HG03095 (cell line): ENCODE data around the gene GNAI1.

Source experiments
- ATAC-seq: cut with Tn5 transposase; IDR thresholded peaks from one replicate; pipeline ENCODE4 v1.9.1; 2021; ENCODE audit warnings: moderate library complexity; ENCODE audit not compliant: unreplicated experiment

GNAI1 gene

DNA sequence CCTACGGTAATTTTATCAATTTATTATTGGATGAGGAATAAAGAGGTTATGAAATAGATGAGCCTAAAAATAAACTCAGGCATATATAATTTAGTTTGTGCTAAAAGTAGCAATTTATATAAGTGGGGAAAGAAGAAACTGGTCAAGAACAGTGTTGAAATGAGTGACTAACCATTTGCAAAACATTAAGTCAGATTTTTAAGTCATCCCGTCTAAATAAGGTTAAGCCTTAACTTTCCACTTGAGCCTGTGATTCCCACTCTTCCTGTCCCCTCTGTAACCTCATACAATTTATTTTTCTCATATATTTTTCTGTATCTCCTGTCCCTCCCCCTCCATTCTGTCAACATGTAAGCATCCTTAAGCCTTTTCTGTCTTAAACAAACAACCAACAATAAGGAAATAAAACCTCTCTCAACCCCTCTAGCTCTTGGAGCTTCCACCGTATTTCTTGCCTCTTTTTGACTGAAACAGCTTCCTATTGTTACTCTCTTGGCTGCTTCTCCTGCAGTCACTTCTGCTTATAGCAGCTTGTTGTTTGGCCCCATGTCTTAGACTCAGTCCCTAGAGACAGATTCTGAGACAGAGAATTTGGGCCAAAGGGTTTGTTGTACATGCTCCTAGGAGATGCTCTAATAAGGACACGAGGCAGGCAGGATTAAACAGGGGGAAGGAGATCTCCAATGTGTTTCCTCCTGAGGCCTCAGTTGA is 109.7 kb downstream of the GNAI1 start:
- no peak for ATAC-seq

DNA sequence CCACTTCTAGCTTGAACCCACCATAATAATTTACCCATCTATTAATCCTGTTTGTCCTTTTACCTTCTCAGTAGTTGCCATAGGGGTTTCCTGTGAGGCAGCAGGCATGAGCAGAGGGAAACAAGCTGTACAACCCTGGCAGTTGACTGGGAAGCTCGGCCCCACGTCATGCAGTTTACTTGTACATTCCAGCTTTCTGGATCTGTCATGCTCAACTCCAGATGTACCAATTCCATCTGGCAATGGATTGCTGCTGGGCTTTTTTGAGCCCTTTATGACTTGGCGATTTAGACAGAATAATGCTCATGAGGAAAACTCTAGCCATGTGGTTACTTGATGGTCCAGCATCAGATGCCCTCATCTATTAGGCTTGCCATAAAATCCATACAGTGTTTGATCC is 112.5 kb downstream of the GNAI1 start:
- ATAC-seq: no peak

DNA sequence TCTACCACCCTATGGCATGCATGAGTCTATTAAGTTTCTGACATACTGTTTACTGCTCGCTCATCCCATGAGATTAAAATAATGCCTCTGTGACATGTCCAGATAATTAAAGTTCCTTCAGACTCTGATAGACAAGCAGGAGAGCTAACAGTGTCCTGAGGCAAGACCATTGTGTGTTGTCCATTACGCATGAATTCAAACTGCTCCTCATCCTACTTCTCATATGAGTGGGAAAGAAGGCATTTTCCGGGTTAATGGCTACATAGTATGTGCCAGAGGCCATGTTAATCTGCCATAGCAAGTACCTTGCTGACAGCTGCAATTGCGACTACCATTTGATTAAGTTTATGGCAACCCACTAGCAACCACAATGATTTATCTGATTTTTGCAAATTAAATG is 113.3 kb downstream of the GNAI1 start:
- no peak for ATAC-seq

DNA sequence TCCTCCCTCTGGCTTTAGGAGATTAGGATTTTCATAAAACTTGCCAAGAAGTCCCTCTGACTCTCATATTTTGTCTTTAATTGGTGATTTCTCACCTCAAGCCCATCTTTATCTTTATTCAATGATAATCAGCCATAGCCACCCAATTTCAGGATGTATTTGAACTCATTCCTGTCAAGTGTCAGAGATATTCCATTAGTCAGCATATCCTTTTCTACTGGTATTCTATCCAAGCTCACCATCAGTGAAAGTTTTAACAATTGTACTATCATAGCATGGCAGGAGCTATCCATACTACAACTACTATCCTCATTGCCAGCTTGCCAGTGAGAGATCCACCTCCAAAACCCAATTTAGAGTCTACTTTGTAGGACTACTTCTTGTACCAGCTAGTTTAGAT is 114.6 kb downstream of the GNAI1 start:
- ATAC-seq: no peak

DNA sequence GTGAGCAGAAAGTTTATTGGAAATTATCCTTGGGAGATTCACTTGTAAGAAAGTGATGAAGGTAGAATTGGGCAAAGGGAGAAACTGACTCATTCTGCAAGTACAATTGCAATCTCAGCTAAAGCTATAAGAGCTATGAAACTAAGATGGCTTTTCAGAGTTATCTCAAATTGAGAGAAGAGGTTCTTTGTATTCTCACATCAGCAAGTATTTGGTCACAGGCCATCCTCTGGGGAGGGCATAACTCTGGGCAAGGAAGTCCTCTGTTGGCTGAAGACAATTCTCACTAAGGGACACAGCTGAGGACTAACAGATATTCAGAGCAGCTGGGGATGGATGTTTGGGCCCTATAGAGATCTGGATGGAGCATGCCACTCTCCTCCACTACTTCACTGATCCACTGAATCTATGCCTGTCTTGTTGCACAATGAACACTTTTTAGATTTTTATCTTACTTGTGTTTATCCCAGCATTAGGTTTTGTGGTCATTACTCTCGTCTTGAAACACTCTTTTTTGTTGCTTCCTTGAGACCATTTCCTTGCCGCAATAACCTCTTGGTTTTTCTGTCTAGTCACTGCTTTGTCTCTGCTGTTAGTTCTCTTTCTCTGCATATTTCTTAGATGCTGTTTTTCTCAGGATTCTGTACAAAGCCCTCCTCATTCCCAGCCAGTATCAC is 115.1 kb downstream of the GNAI1 start:
- ATAC-seq: no peak

DNA sequence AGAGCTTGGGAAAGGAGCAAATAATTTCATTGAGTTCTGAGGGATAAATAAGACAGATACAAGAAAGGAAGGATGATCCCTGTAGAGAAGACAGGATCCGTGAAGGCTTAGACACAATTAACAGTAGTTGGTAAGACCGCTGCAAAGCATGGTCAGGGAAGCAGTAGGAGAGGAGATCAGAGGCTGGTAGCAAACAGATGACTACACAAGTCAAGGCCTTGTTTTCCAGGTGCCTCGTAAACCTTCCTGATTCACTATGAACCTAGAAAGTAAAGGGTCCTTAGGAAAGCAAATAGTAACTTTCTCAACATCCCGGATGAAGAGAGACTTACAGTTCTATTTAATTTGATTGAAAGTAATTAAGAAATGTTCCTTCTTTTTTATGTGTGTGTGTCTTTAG is 118.6 kb downstream of the GNAI1 start:
- no peak for ATAC-seq

DNA sequence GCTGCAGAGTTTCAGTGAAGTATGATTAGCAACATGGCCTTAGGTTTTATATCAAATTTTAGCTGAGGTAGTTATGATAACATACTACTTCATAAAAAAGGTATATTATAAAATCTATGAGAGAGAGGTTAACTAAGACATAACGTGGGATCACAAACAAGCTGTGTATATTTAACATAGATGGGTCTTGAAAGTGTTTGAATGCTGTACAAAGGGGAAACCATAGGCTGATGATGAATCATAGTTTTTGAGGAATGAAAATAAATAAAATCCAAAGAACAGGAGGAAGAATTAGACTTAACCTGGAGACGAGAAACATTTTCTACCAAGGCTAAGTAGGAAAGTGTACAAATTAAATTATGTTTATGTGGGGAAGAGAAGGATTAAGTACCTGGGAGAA is 119.0 kb downstream of the GNAI1 start:
- ATAC-seq: no peak

DNA sequence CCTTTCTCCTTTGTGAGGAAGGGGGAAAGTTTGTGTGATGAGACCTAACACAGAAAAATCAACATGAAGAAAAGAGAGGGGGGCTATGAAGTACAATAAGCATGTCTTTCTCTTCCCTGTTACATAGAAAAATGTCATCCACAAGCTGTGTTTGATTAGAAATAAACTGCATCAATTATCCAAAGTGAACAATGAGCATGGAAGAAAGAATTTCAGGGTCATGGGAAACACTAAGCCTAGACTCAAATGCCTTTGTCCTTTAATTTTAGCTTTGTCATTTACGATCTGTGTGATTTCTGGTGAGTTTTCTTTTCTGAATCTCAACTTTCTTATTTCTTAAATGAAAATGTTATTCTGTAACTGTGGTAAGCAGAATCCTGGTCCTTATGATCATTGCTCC is 121.0 kb downstream of the GNAI1 start:
- ATAC-seq: no peak

DNA sequence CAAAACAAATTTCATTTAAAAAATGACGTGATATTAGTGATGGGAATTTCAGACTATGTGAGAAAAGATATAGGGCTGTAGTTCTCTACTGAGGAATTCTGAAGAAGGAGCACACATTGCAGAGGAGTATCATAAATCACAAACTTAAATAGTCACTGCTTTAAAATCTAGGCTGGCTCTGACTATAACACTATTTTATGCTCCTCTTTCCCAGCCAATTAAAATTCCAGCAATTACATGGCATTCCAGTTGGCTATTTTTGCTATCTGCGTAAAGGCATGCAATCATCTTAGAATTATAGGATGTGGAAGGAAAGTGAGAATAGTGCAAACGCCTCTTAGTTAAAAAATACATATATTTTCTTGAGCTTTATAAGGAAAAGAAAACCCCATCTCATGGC is 123.1 kb downstream of the GNAI1 start:
- no peak for ATAC-seq

DNA sequence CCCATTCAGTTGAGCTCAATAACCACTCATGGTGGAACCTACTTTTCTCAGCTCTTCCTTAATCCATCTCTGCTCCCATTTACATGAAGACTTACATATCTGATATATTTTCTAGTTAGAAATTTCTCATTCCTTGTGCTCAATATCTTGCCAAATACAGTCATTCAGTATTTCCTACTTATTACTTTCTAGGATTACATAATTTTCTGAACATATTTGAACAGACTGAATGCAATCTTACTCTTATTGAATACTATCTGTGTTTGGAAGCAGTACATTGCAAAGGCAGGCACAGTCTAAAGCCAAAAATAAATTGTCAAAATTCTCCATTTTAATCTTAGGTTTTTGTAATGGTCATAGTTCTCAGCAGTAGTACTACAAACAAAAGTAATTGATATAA is 126.0 kb downstream of the GNAI1 start:
- ATAC-seq: no peak

DNA sequence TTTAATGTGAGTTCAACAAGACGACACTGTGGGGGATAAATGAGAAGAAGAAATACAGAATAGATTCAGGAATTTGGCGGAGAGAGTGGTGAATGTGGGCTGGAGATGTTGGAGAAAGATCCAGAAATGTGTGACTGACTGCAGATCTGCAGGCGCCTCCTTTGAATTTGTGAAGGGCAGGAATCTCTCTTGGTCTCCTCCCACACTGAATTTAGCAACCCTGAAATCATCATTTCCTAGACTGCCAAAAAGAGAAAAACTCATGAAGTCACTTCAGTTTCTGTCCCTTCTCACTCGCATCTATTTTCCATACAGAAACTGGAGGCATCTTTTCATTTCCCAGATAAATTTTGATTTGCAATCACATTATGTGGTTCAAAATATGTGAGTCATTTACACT is 128.7 kb downstream of the GNAI1 start:
- no peak for ATAC-seq

DNA sequence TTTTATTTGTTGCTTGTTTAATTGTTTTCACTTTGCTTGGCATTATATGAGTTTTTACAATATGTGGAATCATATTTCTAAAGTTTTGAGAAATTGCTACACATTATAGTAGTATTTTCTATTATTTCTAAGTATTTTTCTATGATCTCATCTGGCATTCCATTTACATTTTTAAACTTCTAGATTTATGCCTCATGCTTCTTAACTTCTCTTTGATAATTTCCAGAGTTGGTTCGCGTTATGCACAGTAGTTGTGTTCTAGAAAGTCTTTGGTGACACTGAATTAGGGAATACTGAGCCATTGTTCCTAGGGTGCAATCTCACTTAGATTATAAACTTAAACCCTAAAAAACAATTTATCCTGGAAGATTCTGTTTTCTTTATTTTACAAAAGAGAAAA is 129.2 kb downstream of the GNAI1 start:
- no peak for ATAC-seq

DNA sequence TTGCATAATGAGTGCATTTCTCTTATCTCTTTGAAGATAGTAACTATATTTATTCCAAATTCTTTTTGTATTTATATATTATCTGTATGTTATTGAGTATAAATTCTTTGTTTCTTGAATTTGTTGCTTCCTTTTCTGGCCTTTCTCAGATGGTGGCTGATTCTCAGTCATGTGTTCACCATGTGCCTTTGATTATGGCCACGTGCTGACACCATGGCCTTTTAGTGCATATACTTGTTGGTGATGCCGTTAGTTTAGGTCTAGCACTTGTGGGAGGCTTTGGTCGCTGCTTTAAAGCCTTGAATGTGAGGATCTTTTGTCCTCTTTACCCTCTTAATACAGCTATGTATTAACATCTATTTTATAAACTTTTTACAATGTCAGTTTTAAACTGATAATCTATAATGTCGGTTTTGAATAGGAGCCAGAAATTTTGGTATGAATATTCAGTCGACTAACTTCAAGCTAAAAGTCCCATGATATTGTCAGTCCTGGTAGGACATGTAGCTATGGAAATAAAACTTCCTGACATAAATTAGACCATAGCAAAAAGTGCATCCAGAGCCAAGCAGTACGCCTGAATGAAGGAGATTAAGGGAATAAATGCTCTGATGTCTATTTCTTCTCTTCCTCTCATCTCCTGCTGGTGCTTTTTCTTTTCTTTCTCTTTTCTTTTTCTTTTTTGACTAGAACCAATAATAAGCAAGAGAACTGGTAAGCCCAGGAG is 130.3 kb downstream of the GNAI1 start:
- no peak for ATAC-seq

DNA sequence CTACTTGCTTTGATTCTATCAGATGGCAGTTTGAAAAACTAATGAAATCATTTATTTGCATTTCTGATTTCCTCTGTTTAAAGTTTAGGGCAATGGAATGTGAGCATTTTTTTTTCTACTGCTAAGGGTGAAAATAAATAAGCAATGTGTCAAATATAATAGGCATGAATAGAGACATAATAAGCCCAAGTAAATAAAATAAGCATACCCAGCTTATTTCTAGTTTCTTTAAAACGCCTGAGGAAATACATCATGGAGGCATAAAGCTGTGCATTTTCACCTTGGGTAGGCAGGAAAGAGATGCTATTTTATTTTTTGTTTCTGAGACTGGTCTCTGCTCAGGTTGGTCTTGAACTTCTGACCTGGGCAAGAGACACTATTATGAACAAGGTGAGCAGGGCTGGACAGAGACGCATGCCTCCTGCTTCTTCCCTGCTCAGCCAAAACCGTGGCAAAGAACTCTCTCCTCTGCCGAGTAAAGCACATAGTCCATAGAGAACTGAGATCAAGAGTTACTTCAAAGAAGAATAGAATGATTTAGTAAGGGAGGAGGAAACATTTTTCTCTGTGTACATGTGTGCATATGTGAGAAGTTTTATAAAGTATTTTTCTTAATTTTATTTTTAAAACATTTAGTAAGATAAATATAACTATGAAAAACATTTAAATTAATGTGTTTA is 138.1 kb downstream of the GNAI1 start:
- no peak for ATAC-seq

DNA sequence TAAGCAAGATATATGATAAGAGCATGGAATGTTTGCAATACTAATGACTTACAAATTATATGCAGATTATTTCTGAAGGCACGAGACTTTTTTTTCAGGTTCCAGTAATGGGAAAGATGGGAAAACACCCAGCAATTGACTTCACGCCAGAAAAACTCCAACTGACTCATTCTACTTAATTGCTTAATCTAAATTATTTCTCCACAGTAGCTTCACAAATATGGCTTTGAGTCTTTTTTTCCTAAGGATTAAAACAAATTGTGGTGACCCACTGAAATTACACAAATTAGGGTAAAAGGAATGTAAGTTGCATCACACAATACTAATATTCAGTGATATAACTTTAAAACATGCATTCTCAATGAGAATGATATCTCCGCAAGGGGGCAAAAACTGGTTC is 138.7 kb downstream of the GNAI1 start:
- no peak for ATAC-seq

DNA sequence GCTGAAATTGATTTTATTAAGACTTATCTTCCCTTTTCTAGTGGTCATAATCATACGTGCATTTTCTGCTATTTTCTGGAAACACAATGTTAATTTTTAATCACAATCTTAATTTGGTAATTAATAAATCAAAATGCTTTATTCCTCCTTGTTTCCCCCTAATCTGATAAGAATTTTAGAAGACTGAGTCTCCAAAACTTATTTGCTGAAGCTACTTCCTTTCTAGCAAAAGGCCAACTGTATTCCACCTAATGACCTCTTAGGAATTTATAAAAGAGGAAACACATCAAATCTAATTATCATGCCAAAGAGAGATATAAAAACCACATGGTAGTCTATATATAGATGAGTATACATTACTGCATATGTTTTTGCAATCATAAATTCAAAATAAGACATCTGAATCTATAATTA is 140.6 kb downstream of the GNAI1 start:
- ATAC-seq: no peak
